LNCAP (cell line): Measurements from ENCODE around the gene WFIKKN1.

Source experiments
- TF ChIP-seq, protein P1 (sequence below): fragments of 450-650 bp; IDR thresholded peaks from 2 replicates; pipeline ENCODE4 v1.5.1; 2017; ENCODE audit warnings: mild to moderate bottlenecking

The WFIKKN1 gene

DNA sequence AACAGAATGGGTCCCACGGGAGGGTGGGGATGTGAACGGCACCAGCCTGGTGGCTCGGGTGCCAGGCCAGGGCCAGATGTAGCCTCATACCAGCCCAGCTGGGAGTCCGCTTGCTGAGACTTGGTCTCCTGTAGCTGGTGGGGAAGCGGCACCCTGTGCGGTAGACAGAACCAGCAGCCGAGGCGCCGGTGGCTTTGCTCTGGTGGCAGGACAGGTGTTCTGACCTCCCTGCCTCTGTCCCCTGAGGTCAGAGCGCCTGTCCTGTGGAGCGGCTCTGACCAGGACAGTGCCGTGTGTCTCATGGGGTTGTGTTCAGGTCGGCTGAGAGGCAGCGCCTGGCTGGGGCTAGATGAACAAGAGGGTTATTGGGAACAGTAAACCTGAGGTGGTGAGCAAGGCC lies 20.8 kb upstream of the WFIKKN1 start:
- TF ChIP-seq, protein P1, sequence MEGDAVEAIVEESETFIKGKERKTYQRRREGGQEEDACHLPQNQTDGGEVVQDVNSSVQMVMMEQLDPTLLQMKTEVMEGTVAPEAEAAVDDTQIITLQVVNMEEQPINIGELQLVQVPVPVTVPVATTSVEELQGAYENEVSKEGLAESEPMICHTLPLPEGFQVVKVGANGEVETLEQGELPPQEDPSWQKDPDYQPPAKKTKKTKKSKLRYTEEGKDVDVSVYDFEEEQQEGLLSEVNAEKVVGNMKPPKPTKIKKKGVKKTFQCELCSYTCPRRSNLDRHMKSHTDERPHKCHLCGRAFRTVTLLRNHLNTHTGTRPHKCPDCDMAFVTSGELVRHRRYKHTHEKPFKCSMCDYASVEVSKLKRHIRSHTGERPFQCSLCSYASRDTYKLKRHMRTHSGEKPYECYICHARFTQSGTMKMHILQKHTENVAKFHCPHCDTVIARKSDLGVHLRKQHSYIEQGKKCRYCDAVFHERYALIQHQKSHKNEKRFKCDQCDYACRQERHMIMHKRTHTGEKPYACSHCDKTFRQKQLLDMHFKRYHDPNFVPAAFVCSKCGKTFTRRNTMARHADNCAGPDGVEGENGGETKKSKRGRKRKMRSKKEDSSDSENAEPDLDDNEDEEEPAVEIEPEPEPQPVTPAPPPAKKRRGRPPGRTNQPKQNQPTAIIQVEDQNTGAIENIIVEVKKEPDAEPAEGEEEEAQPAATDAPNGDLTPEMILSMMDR: no peak

DNA sequence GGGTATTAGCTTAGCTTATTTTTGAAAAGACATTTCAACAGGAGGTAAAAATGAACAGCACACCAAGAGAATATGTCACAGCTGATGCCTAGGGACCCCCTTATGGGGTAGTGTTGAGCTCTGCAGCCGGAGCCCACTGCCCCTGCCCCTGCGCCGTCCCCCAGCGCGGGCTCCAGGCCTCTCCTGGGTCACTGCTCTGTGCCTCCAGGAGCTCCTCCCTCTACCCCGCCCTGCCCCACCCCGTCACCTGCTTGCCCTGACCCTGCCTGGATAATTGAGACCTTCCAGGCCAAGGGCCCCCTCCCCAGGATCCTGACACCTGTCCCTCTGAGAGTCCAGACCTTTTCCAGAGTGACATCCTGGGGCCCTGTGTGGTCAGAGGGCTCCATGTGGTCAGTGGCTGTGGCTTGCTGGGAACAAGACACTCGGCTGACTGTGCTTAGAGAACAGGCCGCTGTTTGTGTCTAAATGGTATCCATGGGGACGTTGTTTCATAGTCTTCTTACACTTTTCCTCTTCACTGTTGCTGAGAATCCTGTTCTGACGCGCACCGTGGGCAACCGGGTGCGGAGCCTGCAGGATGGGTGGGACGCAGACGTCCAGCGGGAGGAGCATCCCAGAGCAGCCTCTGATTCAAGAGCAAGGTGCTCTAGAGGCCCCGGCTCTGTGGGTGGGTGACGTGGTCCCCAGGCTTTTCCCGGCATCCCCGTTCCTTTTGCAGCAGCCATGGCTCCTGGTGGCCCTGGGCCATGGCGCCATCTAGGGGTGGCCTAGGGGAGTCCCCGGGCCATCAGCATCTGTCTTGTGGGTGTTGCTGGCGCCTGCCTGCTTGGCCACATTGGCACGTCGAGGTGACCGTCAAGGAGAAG lies 20.0 kb upstream of the WFIKKN1 start:
- TF ChIP-seq, protein P1: peak; percentile 50

DNA sequence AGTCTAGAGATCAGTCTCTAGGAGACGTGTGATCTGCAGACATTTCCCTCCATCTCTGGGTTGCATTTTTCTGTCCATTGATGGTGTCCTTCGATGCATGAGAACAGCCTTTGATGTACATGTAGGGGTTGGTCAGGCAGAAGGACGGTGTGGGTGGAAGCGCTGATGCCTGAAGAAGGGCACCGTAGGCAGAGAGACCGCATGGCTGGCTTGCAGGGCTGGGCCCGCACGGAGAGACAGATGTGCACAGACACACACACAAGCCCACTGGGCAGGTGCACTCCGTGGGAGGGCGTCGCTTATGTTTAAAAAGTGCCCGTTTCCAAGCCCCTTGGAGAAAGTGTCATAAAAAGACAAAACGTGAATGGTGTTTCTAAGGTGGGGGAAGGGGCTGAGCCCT lies 15.7 kb upstream of the WFIKKN1 start:
- TF ChIP-seq, protein P1: no peak

DNA sequence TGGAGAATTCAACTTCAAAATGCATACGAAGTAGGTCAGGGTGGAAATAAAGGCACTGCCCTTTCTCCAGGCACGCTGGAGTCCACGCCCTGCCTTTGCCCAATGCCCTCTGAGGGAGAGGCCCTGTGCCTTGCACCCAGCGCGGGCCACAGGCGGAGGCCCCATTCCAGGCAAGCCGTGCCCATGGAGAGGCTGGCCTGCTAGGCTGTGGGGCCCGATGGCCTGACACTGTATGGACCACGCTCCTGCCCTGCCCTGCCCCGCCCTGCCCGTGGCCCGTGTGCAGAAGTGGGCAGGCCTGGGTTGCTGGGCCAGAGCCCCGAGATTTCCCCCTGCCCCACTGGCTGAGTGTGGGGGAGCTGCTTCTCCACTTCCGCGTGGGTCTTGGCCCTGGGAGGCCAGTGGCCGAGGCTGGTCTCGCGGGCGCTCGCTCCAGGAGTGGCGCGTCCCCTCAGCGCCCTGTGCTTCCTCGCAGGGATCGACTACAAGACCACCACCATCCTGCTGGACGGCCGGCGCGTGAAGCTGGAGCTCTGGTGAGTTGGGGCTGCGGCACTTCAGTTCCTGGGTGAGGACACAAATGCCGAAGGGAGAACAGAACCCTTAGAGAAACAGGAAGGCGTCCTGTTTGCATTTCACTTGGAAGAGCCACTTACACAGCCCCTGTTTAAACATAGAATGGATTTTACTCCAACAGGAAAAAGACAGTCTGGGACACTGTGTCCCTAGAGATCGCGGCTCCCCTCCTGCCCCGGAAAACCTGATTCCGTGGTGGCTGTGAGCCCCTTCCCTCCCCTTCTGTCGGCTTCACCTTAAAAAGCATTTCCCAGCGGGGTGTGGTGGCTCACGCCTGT lies 13.8 kb upstream of the WFIKKN1 start:
- TF ChIP-seq, protein P1: no peak

DNA sequence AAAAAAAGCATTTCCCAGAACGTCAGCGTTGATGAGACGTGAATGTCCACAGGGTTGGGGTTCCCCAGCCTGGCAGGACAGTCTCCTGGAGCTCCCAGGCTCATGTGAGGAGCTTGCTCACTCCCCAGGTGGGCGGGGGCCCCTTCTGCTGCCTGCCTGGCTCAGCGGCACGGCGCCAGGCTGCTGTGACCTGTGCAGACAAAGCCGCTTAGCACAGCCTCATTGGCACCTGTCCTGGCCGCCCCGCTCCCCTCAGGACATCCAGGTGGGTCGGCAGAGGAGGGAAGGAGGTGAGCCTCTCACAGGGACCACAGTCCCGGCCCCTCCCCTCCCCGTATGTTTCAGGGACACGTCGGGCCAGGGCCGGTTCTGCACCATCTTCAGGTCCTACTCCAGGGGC lies 12.9 kb upstream of the WFIKKN1 start:
- TF ChIP-seq, protein P1: no peak

DNA sequence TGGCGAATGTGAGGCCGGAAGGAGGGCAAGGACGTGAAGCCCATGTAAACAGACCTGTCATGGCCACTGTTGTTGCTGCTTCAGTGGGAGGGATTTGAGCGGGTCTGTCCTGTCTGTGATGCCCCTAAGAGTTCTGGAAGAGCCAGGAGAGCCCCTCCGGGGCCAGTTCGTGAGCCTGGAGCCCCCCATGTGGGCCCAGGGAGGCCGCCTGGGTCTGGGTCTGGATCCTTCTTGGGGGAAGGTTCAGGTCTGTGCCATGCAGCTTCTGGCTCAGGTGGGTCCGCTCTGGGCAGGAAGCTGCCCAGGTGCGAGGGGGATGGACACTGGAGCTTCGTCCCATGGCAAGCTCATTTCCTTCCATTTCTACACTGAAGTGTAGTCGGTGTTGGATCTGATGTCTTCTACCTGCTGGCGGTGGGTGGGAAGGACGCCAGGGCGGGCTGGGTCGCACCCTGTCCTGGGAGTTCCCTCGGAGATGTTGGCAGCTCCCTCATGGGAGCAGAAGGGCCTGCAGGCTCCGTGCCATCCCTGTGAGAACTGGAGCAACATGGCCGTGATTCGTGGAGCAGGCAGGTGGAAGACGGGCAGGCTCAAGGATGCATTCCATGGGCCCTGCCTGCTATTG lies 11.2 kb upstream of the WFIKKN1 start:
- TF ChIP-seq, protein P1: no peak

DNA sequence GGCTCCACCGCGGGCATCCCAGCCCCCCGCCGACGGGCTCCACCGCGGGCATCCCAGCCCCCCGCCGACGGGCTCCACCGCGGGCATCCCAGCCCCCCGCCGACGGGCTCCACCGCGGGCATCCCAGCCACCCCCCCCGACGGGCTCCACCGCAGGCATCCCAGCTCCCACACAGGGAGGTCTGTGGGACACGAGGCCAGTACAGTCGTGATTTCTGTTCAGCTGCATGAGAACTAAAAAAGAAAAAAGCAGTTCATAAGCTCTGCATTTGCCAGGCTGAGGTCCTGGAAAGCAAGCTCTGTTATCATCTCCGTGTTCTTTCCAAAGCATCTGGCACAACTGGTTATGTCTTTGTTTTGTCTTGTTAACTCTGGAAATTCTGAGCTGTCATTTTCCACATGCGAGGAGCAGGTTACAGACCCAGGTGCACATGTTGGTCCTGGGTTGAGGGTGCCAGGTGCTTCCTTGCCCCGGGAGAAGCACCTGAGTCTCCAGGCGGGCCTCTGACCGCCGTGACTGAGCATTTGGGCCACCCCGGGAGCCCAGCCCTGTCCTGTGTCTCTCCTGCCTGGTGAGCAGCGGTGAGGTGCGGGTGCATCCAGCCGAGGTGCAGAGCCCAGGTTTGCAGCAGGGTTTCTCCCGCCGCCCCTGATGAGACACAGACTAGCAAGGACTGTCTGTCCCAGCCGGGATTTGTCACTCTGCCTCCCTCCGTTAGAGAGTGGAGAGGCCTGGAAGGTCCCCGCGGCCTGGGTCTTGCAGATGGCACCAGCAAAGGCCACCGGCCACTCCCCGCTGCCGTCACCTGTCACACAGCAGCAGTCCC lies 9.9 kb upstream of the WFIKKN1 start:
- TF ChIP-seq, protein P1: no peak
